TTC549 (cell line): Measurements from ENCODE around the gene PDE3A.
"Not testable (repeated sequence)": the region's sequence is repeated elsewhere in the genome, so short reads cannot be mapped to it uniquely, and the experiment has no call there.

Source experiments
- FAIRE-seq: peaks from 2 replicates; lab custom pipeline; 2012; peaks lifted over from hg19 to GRCh38; lab: Jason Lieb, UNC

Gene PDE3A

GRCh38 chr12:20374795-20375194, 6.5 kb downstream of the PDE3A start:
- no peak for FAIRE-seq

GRCh38 chr12:20375560-20375959, 7.2 kb downstream of the PDE3A start:
- no peak for FAIRE-seq

GRCh38 chr12:20376984-20377383, 8.6 kb downstream of the PDE3A start:
- no peak for FAIRE-seq

GRCh38 chr12:20377750-20378149, 9.4 kb downstream of the PDE3A start:
- FAIRE-seq: no peak

- no peak for FAIRE-seq
Measured at GRCh38 chr12:20382117-20382516, 13.8 kb downstream of the PDE3A start.

- FAIRE-seq: no peak
Measured at GRCh38 chr12:20383612-20384011, 15.3 kb downstream of the PDE3A start.

- not testable (repeated sequence) for FAIRE-seq
Measured at GRCh38 chr12:20384836-20385235, 16.5 kb downstream of the PDE3A start.

- FAIRE-seq: no peak
Measured at GRCh38 chr12:20390846-20391245, 22.5 kb downstream of the PDE3A start.

- FAIRE-seq: no peak
Measured at GRCh38 chr12:20392339-20392738, 24.0 kb downstream of the PDE3A start.

- no peak for FAIRE-seq
Measured at GRCh38 chr12:20393707-20394106, 25.4 kb downstream of the PDE3A start.

- FAIRE-seq: no peak
Measured at GRCh38 chr12:20395791-20396550, 27.6 kb downstream of the PDE3A start.

GRCh38 chr12:20398686-20399085, 30.3 kb downstream of the PDE3A start:
- FAIRE-seq: no peak

- no peak for FAIRE-seq
Measured at GRCh38 chr12:20400003-20400402, 31.7 kb downstream of the PDE3A start.

- FAIRE-seq: no peak
Measured at GRCh38 chr12:20403230-20403629, 34.9 kb downstream of the PDE3A start.

GRCh38 chr12:20404576-20405346, 36.4 kb downstream of the PDE3A start:
- no peak for FAIRE-seq

- FAIRE-seq: no peak
Measured at GRCh38 chr12:20409607-20410377, 41.5 kb downstream of the PDE3A start.

- no peak for FAIRE-seq
Measured at GRCh38 chr12:20410734-20411133, 42.4 kb downstream of the PDE3A start.

- FAIRE-seq: no peak
Measured at GRCh38 chr12:20411345-20411744, 43.0 kb downstream of the PDE3A start.

- FAIRE-seq: no peak
Measured at GRCh38 chr12:20415028-20415427, 46.7 kb downstream of the PDE3A start.

- no peak for FAIRE-seq
Measured at GRCh38 chr12:20415641-20416040, 47.3 kb downstream of the PDE3A start.

- no peak for FAIRE-seq
Measured at GRCh38 chr12:20420557-20420956, 52.2 kb downstream of the PDE3A start.

GRCh38 chr12:20421421-20421820, 53.1 kb downstream of the PDE3A start:
- no peak for FAIRE-seq

- FAIRE-seq: no peak
Measured at GRCh38 chr12:20423557-20423956, 55.2 kb downstream of the PDE3A start.
